Immature natural killer cell (primary cell): ENCODE data around the gene TNNT2. TPM values are rescaled to one million over a fixed set of nuclear protein-coding genes. Genes with fewer than 3 reads are reported as not detected.

ENCODE experiments used
- DNase-seq, 3 donors: peaks; one replicate each; pipeline ENCODE4 v3.0.0; 2022; ENCODE audit warnings: mixed read lengths in 1 of 3
- H3K27ac Mint-ChIP-seq, 6 donors: one replicate each; pipeline ENCODE4 v1.8.0; 2020; ENCODE audit warnings: mixed read lengths in 6 of 6, mild to moderate bottlenecking in 5 of 6, inconsistent platforms in 4 of 6, moderate library complexity in 3 of 6
- H3K27me3 Mint-ChIP-seq, 3 donors: one replicate each; pipeline ENCODE4 v1.8.0; 2020 to 2021; ENCODE audit warnings: low read depth in 3 of 3, mild to moderate bottlenecking in 3 of 3, mixed read lengths in 3 of 3, moderate library complexity in 3 of 3, inconsistent platforms in 1 of 3
- H3K36me3 Mint-ChIP-seq, 3 donors: one replicate each; pipeline ENCODE4 v1.8.0; 2020; ENCODE audit warnings: mixed read lengths in 3 of 3, inconsistent platforms in 2 of 3, mild to moderate bottlenecking in 2 of 3
- H3K4me1 Mint-ChIP-seq, 2 donors: one replicate each; pipeline ENCODE4 v1.8.0; 2020; ENCODE audit warnings: inconsistent platforms in 2 of 2, mild to moderate bottlenecking in 2 of 2, mixed read lengths in 2 of 2, moderate library complexity in 1 of 2
- H3K4me3 Mint-ChIP-seq, 5 donors: one replicate each; pipeline ENCODE4 v1.8.0; 2020; ENCODE audit warnings: mild to moderate bottlenecking in 5 of 5, mixed read lengths in 5 of 5, inconsistent platforms in 3 of 5, moderate library complexity in 3 of 5
- H3K9me3 Mint-ChIP-seq, 6 donors: one replicate each; pipeline ENCODE4 v1.8.0; 2020; ENCODE audit warnings: mild to moderate bottlenecking in 6 of 6, mixed read lengths in 6 of 6, inconsistent platforms in 4 of 6, moderate library complexity in 3 of 6
- polyA plus RNA-seq, 3 donors: library from polyadenylated mRNA; unstranded; fragments of 300-500 nt; fragmentation: Illumina TruSeq; gene quantifications; one replicate each; pipeline ENCODE4 v1.2.3, GENCODE V29; 2021

The TNNT2 gene
- polyA plus RNA-seq, 3 donors from 2014 or later = not detected

- Mint-ChIP-seq H3K4me3 (no peak overlapping the region), H3K36me3 (no peaks in the 10 kb centered on the region), H3K4me1 (no peaks in the 10 kb centered on the region), H3K9me3 (no peaks in the 10 kb centered on the region), H3K27me3 (peaks cover 0 to 2% (median 1%) of the 10 kb centered on the region in 3 donors), H3K27ac (no peak overlapping the region)
- no peak for DNase-seq
Measured at GRCh38 chr1:201379733-201380242, 2.3 kb upstream of the TNNT2 start.

- Mint-ChIP-seq H3K4me3 (no peak overlapping the region), H3K36me3 (no peaks in the 10 kb centered on the region), H3K4me1 (no peaks in the 10 kb centered on the region), H3K27ac (no peak overlapping the region), H3K27me3 (peaks cover 0 to 2% (median 0%) of the 10 kb centered on the region in 3 donors), H3K9me3 (no peaks in the 10 kb centered on the region)
- no peak for DNase-seq
Measured at GRCh38 chr1:201378804-201379203, 1.3 kb upstream of the TNNT2 start.

- Mint-ChIP-seq H3K9me3 (no peaks in the 10 kb centered on the region), H3K36me3 (no peaks in the 10 kb centered on the region), H3K27me3 (peaks cover 0 to 4% (median 2%) of the 10 kb centered on the region in 3 donors), H3K27ac (no peak overlapping the region), H3K4me1 (no peaks in the 10 kb centered on the region), H3K4me3 (no peak overlapping the region)
- DNase-seq = no peak
Measured at GRCh38 chr1:201376464-201377374, 761 bp downstream of the TNNT2 start.

- Mint-ChIP-seq H3K27me3 (peaks cover 0 to 4% (median 2%) of the 10 kb centered on the region in 3 donors), H3K4me3 (no peak overlapping the region), H3K36me3 (no peaks in the 10 kb centered on the region), H3K4me1 (no peaks in the 10 kb centered on the region), H3K9me3 (no peaks in the 10 kb centered on the region), H3K27ac (no peak overlapping the region)
- no peak for DNase-seq
Measured at GRCh38 chr1:201376107-201376463, 1.4 kb downstream of the TNNT2 start.

GRCh38 chr1:201375169-201375568 is 2.3 kb downstream of the TNNT2 start:
- Mint-ChIP-seq H3K27ac (no peak overlapping the region), H3K27me3 (peaks cover 0 to 4% (median 2%) of the 10 kb centered on the region in 3 donors), H3K4me1 (no peaks in the 10 kb centered on the region), H3K36me3 (no peaks in the 10 kb centered on the region), H3K9me3 (no peaks in the 10 kb centered on the region), H3K4me3 (no peak overlapping the region)
- no peak for DNase-seq

- Mint-ChIP-seq H3K4me3 (no peak overlapping the region), H3K4me1 (no peaks in the 10 kb centered on the region)
- DNase-seq = no peak
Measured at GRCh38 chr1:201374364-201374763, 3.1 kb downstream of the TNNT2 start.

GRCh38 chr1:201371792-201372191 is 5.7 kb downstream of the TNNT2 start:
- Mint-ChIP-seq H3K27ac (no peak overlapping the region), H3K4me1 (no peaks in the 10 kb centered on the region), H3K36me3 (no peaks in the 10 kb centered on the region), H3K9me3 (no peaks in the 10 kb centered on the region), H3K4me3 (no peak overlapping the region), H3K27me3 (peaks cover 4 to 6% (median 5%) of the 10 kb centered on the region in 3 donors)
- no peak for DNase-seq

More at GRCh38 chr1:201374364-201374763, 3.1 kb downstream of the TNNT2 start:
- Mint-ChIP-seq H3K27me3 (peaks cover 0 to 4% (median 2%) of the 10 kb centered on the region in 3 donors), H3K36me3 (no peaks in the 10 kb centered on the region), H3K9me3 (no peaks in the 10 kb centered on the region), H3K27ac (no peak overlapping the region)

GRCh38 chr1:201371276-201371675 is 6.2 kb downstream of the TNNT2 start:
- Mint-ChIP-seq H3K27ac (no peak overlapping the region), H3K27me3 (peaks cover 4 to 6% (median 5%) of the 10 kb centered on the region in 3 donors), H3K4me3 (no peak overlapping the region), H3K4me1 (no peaks in the 10 kb centered on the region), H3K36me3 (no peaks in the 10 kb centered on the region), H3K9me3 (no peaks in the 10 kb centered on the region)
- DNase-seq = no peak

GRCh38 chr1:201370500-201370899 is 7.0 kb downstream of the TNNT2 start:
- peaks cover 4 to 7% (median 6%) of the 10 kb centered on the region in 3 donors for H3K27me3 Mint-ChIP-seq
- H3K4me1 Mint-ChIP-seq = no peaks in the 10 kb centered on the region
- H3K9me3 Mint-ChIP-seq = no peaks in the 10 kb centered on the region
- DNase-seq = no peak
- no peaks in the 10 kb centered on the region for H3K36me3 Mint-ChIP-seq
- H3K27ac Mint-ChIP-seq = no peak overlapping the region
- no peak overlapping the region for H3K4me3 Mint-ChIP-seq

- Mint-ChIP-seq H3K4me3 (no peak overlapping the region), H3K27ac (no peak overlapping the region), H3K4me1 (no peaks in the 10 kb centered on the region), H3K36me3 (no peaks in the 10 kb centered on the region), H3K9me3 (no peaks in the 10 kb centered on the region), H3K27me3 (peaks cover 4 to 8% (median 6%) of the 10 kb centered on the region in 3 donors)
- DNase-seq = no peak
Measured at GRCh38 chr1:201369209-201369608, 8.3 kb downstream of the TNNT2 start.

- no peaks in the 10 kb centered on the region for H3K36me3 Mint-ChIP-seq
- no peak overlapping the region for H3K27ac Mint-ChIP-seq
- peaks cover 4 to 12% (median 6%) of the 10 kb centered on the region in 3 donors for H3K27me3 Mint-ChIP-seq
- DNase-seq = no peak
- H3K9me3 Mint-ChIP-seq = no peaks in the 10 kb centered on the region
- H3K4me3 Mint-ChIP-seq = no peak overlapping the region
- H3K4me1 Mint-ChIP-seq = no peaks in the 10 kb centered on the region
Measured at GRCh38 chr1:201366696-201367095, 10.8 kb downstream of the TNNT2 start.

GRCh38 chr1:201365251-201365650 is 12.2 kb downstream of the TNNT2 start:
- no peak overlapping the region for H3K4me3 Mint-ChIP-seq
- H3K36me3 Mint-ChIP-seq = no peaks in the 10 kb centered on the region

GRCh38 chr1:201364808-201365105 is 12.7 kb downstream of the TNNT2 start:
- Mint-ChIP-seq H3K27ac (no peak overlapping the region), H3K27me3 (peaks cover 4 to 15% (median 6%) of the 10 kb centered on the region in 3 donors), H3K36me3 (no peaks in the 10 kb centered on the region), H3K4me3 (no peak overlapping the region), H3K9me3 (no peaks in the 10 kb centered on the region), H3K4me1 (no peaks in the 10 kb centered on the region)
- DNase-seq = no peak

More at GRCh38 chr1:201365251-201365650, 12.2 kb downstream of the TNNT2 start:
- DNase-seq = no peak
- H3K27me3 Mint-ChIP-seq = peaks cover 4 to 13% (median 6%) of the 10 kb centered on the region in 3 donors
- no peak overlapping the region for H3K27ac Mint-ChIP-seq
- H3K4me1 Mint-ChIP-seq = no peaks in the 10 kb centered on the region
- H3K9me3 Mint-ChIP-seq = no peaks in the 10 kb centered on the region

- Mint-ChIP-seq H3K4me1 (no peaks in the 10 kb centered on the region), H3K27me3 (peaks cover 2 to 16% (median 6%) of the 10 kb centered on the region in 3 donors), H3K27ac (no peak overlapping the region), H3K4me3 (no peak overlapping the region), H3K36me3 (no peaks in the 10 kb centered on the region), H3K9me3 (no peaks in the 10 kb centered on the region)
- no peak for DNase-seq
Measured at GRCh38 chr1:201363467-201363866, 14.0 kb downstream of the TNNT2 start.
